ENCODE measurements around the gene KAT8.

Gene KAT8

DNA sequence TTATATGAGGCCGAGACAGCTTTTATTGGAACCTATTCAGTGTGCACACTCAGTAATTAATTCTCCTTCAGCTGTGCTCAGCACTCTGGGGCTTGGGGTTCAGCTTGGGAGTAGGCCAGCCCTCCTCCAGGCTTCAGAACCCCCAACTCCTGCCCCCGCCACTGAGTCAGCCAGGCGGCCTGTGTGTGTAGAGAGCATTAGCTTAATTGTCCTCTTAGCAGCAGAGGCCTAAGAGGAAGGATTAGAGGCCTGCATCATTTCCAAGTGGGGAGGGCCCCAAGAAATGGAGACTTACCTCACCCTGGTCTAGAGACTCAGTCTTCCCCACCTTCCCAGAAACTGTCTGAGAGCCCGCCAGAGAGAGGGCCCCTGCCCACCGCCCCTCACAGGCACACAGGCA lies 29.5 kb upstream of the KAT8 start:
- in situ Hi-C loops (cut with MboI; ENCODE audit: low sequenced_read_pairs, unreplicated experiment), result no loop called here
- DNase-seq (ENCODE audit: low spot score), result no peak
- TF ChIP-seq CTCF (IDR thresholded peaks at IDR 0.05; ENCODE audit: borderline replicate concordance, control extremely low read depth, extremely low read depth, insufficient read depth, missing control alignments), result no peak

GRCh38 chr16:31088459-31089183 lies 28.8 kb upstream of the KAT8 start, which contains the start of gene PRSS53:
Gene PRSS53 (minus strand): TSS chr16:31088943. CDS start chr16:31088809, 134 bp downstream.
- in situ Hi-C loops (cut with MboI; ENCODE audit: low sequenced_read_pairs, unreplicated experiment), result no loop called here
- TF ChIP-seq CTCF (IDR thresholded peaks at IDR 0.05; ENCODE audit: borderline replicate concordance, control extremely low read depth, extremely low read depth, insufficient read depth, missing control alignments), result no peak
- no peak for DNase-seq (ENCODE audit: low spot score)

- in situ Hi-C loops (cut with MboI; ENCODE audit: low sequenced_read_pairs, unreplicated experiment), result no loop called here
- no peak for DNase-seq (ENCODE audit: low spot score)
- no peak for TF ChIP-seq CTCF (IDR thresholded peaks at IDR 0.05; ENCODE audit: borderline replicate concordance, control extremely low read depth, extremely low read depth, insufficient read depth, missing control alignments)
These were observed 28.3 kb upstream of the KAT8 start for GRCh38 chr16:31089199-31089598.

- in situ Hi-C loops (cut with MboI; ENCODE audit: low sequenced_read_pairs, unreplicated experiment), result no loop called here
- no peak for TF ChIP-seq CTCF (IDR thresholded peaks at IDR 0.05; ENCODE audit: borderline replicate concordance, control extremely low read depth, extremely low read depth, insufficient read depth, missing control alignments)
- no peak for DNase-seq (ENCODE audit: low spot score)
These were observed 26.9 kb upstream of the KAT8 start for GRCh38 chr16:31090540-31090939.

DNA sequence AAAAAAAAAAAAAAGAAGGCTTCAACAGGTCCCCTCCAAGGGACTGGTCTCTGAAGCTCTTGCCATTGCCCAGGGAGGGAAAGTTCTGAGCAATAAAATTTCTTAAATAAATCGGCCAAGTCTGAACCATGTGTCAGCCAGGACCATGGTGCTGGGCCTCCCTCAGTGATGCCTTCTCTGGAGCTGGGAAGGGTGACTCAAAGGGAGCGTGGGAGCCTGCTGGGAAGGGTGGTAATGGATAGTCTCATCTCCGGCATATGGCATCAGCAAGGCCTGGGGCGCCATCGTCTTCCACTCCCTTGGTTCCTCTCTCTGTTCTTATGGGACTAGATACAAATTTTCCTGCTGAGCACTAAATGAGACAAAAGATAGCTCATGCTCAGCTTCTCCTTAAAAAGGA lies 25.1 kb upstream of the KAT8 start:
- in situ Hi-C loops (cut with MboI; ENCODE audit: low sequenced_read_pairs, unreplicated experiment), result no loop called here
- TF ChIP-seq CTCF (IDR thresholded peaks at IDR 0.05; ENCODE audit: borderline replicate concordance, control extremely low read depth, extremely low read depth, insufficient read depth, missing control alignments), result no peak
- DNase-seq (ENCODE audit: low spot score), result no peak

- in situ Hi-C loops (cut with MboI; ENCODE audit: low sequenced_read_pairs, unreplicated experiment), result no loop called here
- DNase-seq (ENCODE audit: low spot score), result no peak
These were observed 24.2 kb upstream of the KAT8 start for GRCh38 chr16:31093132-31093703.

More at GRCh38 chr16:31093132-31093703, 24.2 kb upstream of the KAT8 start:
- no peak for TF ChIP-seq CTCF (IDR thresholded peaks at IDR 0.05; ENCODE audit: borderline replicate concordance, control extremely low read depth, extremely low read depth, insufficient read depth, missing control alignments)
